HL-60 (cell line): ENCODE measurements around the gene USP19.

ENCODE experiments used
- DNase-seq, 2 experiments: peaks; one replicate each; pipeline ENCODE4 v3.0.0-alpha.2; 2010 to 2020; ENCODE audit warnings: low read depth in 1 of 2, low spot score in 1 of 2
- H3K27ac ChIP-seq: fragments of 250-450 bp; sonication (Bioruptor Pico); replicated peaks from 2 replicates; pipeline ENCODE4 v1.5.1; 2020; ENCODE audit warnings: mild to moderate bottlenecking, moderate library complexity
- H3K27me3 ChIP-seq: fragments of 250-450 bp; sonication (Bioruptor Pico); 2 replicates; pipeline ENCODE4 v1.5.1; 2021; ENCODE audit warnings: mild to moderate bottlenecking, moderate library complexity; ENCODE audit not compliant: insufficient read depth, poor library complexity, severe bottlenecking
- H3K4me3 ChIP-seq: replicated peaks from 2 replicates; pipeline ENCODE4 v1.5.1; 2011; ENCODE audit warnings: mild to moderate bottlenecking, control low read depth, low read length; ENCODE audit not compliant: insufficient read depth
- CTCF ChIP-seq: IDR thresholded peaks from one replicate; pipeline ENCODE4 v1.5.1; 2011; ENCODE audit warnings: low read length, control low read depth, inconsistent platforms; ENCODE audit not compliant: insufficient read depth
- GABPA ChIP-seq: IDR thresholded peaks from 2 replicates; pipeline ENCODE4 v1.6.1; 2012; ENCODE audit warnings: low read depth
- POLR2AphosphoS5 ChIP-seq: IDR thresholded peaks from 2 replicates; pipeline ENCODE4 v1.6.1; 2012; ENCODE audit warnings: low read depth
- REST ChIP-seq: IDR thresholded peaks from 2 replicates; pipeline ENCODE4 v1.6.1; 2012; ENCODE audit warnings: low read depth; ENCODE audit not compliant: insufficient replicate concordance
- SPI1 ChIP-seq: IDR thresholded peaks from 2 replicates; pipeline ENCODE4 v1.6.1; 2012; ENCODE audit warnings: low read depth, mild to moderate bottlenecking, borderline replicate concordance

Gene USP19

DNA sequence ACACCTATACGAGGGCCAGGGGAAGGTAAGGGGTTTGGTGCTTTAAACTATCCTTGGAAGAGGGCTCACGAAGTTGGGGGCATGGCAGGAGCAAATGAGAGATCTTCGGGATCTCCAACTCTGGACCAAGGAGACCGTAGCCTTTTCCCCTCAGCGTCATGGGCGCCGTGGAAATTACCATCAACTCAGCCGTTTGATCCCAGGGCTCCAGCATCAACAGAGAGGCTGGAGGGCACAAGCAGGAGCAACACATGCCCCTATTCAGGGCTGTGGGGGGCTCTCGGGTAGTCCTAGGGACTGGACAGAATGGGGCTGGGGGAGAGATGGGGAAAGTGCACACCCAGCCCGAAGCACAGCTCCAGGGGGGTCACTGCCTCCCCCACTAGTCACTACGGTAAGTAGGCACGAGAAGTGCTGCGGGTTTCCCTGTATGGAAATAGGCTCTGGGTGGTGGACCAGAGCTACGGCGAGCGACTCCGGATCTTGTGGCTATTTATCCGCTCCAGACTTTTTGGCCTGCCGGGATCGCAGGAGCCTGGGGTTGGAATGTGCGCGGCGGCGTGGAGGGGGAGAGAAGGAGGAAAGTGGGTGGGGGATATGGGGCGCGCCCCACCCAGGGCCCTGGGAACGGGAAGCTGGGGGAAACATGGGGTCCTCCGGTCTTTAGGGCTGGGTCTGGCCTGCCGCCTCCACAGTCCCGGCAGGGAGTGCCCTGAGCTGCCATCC lies 12.8 kb upstream of the USP19 start:
- peak overlapping the region; percentile 9; the same call in 1 of the 2 replicates for H3K4me3 ChIP-seq
- DNase-seq = no peak
- no peaks in the 10 kb centered on the region for H3K27me3 ChIP-seq
- TF ChIP-seq REST = no peak
- TF ChIP-seq GABPA = no peak
- no peak overlapping the region for H3K27ac ChIP-seq

GRCh38 chr3:49132437-49133225 lies 12.0 kb upstream of the USP19 start, which contains the start of gene LAMB2:
Gene LAMB2 (minus strand): TSS chr3:49133050. CDS start chr3:49132867, 183 bp downstream.
- Histone ChIP-seq H3K27ac (no peak within 1 kb of the TSS), H3K27me3 (no peaks in the 10 kb centered on the region), H3K4me3 (peak within 1 kb of the TSS; percentile 9; the same call in 1 of the 2 replicates)
- DNase-seq = no peak
- TF ChIP-seq GABPA = no peak
- no peak for TF ChIP-seq CTCF
- TF ChIP-seq REST = no peak
- no peak for TF ChIP-seq SPI1
- TF ChIP-seq POLR2AphosphoS5 = no peak

GRCh38 chr3:49132073-49132436 lies 11.4 kb upstream of the USP19 start:
- Histone ChIP-seq H3K27me3 (no peaks in the 10 kb centered on the region), H3K27ac (no peak overlapping the region), H3K4me3 (no peak overlapping the region)
- no peak for DNase-seq
- no peak for TF ChIP-seq SPI1
- no peak for TF ChIP-seq CTCF
- TF ChIP-seq POLR2AphosphoS5 = no peak
- TF ChIP-seq REST = no peak
- TF ChIP-seq GABPA = no peak
